ENCODE results near the gene DYNLT4.
"Not testable (repeated sequence)": the region's sequence is repeated elsewhere in the genome, so short reads cannot be mapped to it uniquely, and the experiment has no call there.

Gene DYNLT4

DNA sequence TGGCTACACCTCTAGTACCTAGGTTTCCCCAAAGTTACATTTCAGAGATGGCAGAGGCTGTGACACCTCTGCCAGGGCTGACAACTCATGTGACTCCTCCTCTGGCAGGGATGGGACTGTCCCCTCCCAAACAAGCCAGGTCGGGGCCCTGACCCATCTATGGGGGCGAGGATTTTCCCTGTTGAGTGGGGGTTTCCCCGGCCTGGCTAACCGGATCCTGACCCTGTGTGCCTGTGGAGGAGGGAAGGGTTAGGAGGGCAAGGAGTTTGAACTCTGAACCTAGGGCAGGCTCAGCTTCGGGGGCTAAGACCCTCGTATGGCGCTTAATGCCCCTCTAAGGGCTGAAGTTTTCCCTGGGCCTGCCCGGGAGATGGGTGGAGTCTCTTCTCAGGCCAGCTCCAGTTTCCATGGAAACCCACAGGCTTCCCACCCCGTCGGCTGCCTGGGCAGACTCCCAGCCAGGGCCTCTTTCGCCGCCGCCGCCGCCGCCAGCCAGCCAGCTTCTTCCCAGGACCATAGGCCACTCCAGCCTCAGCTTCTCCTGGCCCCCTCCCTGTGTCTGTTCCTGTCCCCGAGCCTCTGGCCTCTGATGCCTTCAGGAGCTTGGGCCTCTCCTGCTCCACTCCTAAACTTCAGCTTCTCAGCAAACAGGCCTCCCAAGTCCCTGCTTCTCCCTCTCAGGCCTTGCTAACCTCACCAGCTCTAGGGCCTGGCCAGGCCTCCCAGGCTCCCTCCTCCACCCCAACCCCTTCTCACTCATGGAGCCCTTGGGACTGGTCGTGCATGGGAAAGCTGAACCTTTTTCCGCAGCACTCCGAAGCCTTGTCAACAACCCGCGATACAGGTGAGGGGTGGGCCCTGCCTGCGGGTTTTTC, 1.1 kb upstream of the DYNLT4 start, which contains the start of gene BTBD19:
Gene BTBD19 (plus strand): TSS at position 461 of the 875 bp plus-strand sequence. CDS start 298 bp downstream, at position 759.
- peak; percentile 87 for DNase-seq

DNA sequence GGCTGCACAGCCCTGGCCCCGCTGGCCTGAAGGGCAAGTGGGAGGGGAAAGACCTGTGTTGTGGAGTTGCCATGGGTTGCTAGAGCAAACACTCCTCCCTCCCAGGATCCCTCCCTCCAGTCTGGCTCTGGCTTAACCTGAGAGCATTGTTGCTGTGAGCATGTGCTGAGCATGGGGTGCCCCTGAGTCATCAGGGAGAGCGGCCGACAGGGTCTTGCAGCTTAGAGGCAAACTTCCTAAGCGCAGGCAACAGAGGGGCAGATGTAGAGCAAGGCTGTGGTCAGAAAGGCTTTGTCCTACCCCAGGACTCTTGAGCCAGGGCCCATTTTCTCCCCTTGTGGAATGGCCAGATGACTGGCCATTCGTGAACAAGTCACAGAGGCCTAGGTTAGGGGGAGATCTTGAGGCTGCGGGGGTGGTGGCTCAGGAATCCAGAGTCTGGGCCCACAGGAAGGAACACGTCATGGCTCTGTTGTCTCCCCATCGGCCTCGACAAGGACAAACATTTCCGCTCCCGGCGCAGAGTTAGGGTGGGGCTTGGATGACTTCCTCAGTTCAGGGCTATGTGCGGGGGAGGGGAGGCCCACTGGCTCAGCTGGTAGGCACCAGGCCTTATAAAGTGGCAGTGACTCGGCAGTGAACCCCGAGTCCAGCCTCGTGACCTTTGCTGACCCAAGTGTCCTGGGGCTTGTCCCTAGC, 362 bp upstream of the DYNLT4 start:
- peak; percentile 95 for DNase-seq

DNA sequence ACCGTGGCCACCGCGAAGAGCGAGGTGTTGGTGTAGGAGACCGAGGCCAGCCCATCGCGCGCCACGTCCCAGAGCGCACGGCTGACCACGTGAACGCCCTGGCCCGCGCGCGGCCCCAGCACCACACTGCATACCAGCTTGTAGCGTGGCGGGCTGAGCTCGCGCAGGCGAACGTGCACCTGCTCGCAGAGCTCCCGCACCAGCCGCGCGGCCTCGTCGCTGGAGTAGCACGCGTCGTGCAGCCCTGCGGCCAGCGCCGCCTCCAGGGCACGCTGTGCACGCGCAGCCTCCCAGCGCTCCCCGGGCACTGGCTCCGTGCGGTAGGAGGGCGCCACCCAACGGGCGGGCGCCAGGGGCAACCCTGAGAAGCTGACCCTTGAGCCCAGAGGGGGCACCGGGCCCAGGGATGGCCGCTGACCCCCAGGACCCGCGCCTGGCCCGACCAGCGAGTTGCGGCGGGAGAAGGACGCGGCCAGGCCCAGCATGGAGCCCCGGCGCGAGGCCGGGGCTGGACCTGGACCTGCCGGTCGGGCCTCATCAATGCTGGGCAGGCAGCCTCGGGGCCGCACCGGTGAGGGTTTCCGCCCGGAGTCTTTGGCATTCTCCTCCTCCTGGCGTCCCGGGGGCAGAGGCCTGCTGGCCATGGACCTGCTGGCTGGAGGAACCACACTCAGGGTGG, 987 bp downstream of the DYNLT4 start:
- no peak for DNase-seq

DNA sequence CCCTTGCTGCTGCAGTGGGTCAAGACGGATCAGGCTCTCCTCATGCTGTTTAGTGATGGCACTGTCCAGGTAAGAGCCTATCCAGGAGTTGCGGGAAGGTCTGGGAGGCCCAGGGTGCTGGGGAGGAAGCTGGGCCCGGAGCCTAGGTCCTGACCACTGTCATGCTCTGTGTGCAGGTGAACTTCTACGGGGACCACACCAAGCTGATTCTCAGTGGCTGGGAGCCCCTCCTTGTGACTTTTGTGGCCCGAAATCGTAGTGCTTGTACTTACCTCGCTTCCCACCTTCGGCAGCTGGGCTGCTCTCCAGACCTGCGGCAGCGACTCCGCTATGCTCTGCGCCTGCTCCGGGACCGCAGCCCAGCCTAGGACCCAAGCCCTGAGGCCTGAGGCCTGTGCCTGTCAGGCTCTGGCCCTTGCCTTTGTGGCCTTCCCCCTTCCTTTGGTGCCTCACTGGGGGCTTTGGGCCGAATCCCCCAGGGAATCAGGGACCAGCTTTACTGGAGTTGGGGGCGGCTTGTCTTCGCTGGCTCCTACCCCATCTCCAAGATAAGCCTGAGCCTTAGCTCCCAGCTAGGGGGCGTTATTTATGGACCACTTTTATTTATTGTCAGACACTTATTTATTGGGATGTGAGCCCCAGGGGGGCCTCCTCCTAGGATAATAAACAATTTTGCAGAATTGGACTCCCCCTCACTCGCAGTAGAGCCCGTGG, 1.7 kb downstream of the DYNLT4 start:
- DNase-seq, result no peak

DNA sequence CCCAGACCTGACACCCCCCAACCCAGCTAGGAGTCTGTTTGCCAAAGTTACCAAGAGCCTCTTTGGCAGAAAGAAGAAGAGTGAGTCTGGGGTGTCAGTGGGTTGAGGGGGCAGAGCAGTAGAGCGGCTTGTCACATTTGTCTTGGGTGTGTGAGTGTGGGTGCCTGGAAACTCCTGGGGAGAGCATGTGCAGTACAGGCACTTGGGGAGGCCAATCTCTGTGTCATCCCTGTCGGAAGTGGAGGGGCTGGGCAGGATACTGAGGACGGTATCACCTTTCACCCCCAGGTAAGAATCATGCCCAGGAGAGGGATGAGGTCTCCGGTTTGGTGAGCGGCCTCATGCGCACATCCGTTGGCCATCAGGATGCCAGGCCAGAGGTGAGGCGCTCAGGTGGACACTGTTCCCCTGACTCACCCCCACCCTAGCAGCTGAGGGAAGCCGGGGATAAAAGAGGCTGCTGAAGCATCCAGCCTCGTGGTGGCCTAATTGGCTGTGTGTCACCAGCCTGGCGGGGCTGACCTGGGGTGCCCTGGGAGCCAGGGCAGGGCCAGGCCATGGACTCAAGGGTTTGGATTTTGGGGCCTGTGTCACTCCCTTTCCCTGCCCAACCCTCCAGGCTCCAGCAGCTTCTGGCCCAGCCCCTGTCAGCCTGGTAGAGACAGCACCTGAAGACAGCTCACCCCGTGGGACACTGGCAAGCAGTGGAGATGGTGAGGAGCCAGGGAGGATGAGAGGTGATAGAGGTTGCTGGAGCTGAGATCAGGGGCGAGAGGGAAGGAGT, 3.6 kb downstream of the DYNLT4 start:
- no peak for DNase-seq

DNA sequence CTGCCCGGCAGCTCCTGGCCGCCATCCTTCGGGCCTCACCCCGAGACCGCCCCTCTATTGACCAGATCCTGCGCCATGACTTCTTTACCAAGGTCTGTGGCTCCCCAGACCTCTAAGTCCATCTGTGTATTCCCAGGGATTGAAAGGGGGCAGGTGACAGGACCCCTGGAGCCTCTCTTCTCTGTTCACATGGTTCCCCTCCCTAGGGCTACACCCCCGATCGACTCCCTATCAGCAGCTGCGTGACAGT, 4.2 kb downstream of the DYNLT4 start:
- DNase-seq, result no peak

DNA sequence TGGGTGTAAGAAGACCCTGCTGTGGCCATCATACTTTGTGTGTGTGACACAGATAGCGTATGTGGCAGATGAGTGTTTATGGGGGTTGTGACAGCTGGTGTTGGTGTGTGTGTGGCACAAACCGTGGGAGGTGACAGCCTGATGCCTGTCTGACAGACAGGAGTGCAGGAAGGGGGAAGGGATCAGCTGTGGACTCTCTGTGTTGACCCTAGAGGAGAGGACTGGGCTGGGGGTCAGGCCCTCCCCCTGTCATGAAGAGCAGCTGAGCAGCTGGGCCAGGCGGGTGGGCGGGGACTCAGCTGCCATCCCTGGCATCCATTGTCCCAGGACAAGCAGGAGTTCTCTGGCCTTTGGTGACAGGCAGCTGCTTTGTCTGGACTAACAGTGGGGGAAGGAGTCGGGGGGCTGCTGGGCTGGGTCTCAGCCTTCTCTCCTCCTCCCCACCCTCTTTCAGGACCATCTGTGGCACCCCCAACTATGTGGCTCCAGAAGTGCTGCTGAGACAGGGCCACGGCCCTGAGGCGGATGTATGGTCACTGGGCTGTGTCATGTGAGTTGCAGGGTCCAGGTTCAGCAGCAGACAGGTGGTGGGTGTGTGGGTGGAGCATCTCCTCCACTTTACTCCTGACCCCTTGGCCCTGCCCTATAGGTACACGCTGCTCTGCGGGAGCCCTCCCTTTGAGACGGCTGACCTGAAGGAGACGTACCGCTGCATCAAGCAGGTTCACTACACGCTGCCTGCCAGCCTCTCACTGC, 4.7 kb downstream of the DYNLT4 start:
- no peak for DNase-seq

DNA sequence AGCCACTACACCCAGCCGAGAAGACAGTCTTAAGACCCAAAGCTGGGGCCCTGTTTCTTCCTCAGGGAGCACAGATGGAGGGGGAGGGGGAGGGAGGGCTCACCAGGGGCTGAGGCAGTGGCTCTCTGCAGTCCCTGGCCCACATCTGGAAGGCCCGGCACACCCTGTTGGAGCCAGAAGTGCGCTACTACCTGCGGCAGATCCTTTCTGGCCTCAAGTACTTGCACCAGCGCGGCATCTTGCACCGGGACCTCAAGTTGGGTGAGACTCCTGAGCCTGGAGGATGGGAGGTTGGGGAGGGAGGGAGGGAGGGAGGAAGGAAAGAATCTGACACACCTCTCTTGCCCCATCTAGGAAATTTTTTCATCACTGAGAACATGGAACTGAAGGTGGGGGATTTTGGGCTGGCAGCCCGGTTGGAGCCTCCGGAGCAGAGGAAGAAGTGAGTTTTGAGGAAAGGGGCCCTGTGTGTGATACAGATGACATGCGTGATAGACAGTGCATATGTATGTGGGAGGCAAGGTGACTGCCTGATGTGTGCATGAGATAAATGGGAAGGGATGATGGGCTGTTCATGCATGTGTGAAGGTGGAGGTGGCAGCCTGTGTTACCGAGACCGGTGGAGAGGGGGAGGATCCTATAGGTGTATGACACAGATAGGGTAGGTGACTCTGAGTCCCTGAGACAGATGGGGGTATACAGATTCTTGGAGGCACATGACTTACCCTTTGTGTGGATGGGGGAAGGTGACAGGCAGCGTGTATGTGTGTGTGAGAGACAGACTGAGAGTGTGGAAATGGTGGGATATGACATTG, 5.5 kb downstream of the DYNLT4 start:
- DNase-seq, result peak; percentile 64

DNA sequence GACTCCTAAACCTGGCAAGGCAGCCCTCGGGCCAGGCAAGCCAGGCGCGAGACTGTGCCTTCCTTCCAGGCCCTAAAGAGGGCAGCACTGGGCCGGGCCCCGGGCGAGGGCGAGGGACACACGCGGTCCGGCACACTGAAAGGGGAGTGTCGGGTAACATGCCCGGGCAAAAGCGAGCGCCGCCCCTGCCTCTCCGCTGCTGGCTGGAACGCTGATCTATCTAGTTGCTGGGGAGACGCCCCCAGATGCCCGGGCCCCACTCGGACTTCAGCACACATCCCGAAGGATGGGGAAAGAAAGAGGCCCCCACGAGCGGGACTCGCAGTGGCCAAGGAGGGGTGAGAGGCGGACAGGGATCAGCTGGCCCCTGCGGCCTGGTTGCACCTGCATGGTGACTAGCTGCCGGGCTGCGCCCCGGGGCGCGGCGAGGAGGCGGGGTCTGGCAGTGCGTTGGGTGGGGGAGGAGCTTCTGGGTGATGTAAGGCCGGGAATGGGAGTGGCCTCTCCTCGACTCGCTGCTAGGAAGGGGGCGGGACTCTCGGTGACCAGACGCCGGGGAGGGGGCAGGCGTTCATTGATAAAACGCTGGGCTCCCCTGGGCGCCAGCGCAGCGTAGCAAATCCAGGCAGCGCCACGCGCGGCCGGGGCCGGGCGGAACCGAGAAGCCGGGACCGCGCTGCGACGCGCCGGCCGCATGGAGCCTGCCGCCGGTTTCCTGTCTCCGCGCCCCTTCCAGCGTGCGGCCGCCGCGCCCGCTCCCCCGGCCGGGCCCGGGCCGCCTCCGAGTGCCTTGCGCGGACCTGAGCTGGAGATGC, 7.2 kb downstream of the DYNLT4 start, which contains the start of gene PLK3:
Gene PLK3 (plus strand): TSS at position 608 of the 815 bp plus-strand sequence. CDS start 87 bp downstream, at position 695.
- DNase-seq, result peak; percentile 99

DNA sequence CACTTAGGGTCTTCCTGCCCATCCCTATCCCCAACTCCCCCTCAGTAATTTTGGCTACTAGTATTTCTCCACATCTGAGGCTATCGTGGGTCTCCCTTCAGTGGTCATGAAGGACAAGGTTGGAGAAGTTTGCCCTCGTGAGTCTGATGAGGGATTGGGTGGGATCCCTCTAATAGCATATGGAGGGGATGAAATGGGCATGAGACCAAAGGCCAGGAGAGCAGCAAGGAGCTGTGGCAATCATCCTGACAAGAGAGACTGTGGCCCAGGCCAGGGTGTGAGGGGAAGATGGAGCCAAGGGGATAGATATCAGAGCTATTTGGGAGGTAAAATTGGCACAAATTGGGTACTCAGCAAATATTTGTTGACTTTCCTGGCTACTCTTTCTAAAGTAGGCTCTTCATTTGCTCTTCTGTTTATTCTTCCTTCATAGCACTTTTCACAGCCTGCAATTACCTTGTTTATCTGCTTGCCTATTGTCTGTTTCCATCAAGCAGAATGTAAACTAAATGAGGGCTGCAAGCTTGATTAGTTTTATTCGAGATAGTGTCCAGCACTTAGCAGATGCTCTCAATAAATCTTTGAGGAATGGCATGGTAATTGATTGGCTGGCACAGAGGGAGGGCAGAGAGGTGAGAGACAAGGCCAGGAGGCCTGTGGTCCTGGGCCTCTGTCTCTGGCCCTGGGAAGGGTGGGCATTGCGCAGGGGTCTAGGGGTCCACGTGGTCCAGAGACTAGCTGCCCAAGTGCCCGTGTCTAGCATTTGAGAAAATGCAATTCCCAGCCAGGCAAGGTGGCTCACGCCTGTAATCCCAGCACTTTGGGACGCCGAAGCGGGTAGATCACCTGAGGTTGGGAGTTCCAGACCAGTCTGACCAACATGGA, 8.4 kb downstream of the DYNLT4 start:
- no peak for DNase-seq

DNA sequence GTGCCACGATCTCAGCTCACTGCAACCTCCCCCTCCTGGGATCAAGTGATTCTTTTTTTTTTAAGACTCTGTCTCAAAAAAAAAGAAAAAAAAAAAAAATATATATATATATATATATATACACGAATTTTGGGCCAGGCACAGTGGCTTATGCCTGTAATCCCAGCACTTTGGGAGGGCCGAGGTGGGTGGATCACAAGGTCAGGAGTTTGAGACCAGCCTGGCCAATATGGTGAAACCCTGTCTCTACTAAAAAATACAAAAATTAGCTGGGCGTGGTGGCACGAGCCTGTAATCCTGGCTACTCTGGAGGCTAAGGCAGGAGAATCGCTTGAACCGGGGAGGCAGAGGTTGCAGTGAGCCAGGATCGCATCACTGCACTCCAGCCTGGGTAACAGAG, 9.3 kb downstream of the DYNLT4 start:
- DNase-seq, result not testable (repeated sequence)

DNA sequence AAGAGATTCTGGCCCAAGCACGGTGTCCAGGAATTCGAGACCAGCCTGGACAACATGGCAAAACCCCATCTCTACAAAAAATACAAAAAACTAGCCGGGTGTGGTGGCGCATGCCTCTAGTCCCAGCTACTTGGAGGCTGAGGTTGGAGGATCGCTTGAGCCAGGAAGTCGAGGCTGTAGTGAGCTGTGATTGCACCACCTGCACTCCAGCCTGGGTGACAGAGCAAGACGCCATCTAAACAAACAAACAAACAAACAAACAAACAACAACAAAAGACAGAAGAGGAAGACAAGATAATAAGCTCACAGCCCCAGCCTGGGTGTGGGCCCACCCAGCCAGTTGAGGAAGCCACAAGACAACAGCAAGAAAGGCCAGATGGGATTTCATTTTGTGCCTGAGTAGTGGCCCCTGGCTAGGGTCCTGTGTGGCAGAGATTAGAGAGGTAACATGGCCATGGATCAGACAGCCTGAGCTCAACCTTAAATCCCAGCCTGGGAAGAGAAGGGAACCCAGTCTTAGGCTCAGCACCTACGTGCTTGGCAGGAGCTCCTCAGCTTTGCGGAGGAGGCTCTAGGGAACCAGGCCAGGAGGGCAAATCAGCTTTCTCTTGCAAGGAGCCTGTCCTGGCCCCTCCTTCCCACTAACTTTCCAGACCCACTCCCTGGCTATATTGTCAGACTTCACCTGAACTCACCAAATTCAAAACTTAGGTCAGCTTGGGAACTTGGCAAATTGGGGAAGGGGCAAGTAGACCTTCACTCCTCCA, 14.2 kb downstream of the DYNLT4 start:
- DNase-seq, result no peak

DNA sequence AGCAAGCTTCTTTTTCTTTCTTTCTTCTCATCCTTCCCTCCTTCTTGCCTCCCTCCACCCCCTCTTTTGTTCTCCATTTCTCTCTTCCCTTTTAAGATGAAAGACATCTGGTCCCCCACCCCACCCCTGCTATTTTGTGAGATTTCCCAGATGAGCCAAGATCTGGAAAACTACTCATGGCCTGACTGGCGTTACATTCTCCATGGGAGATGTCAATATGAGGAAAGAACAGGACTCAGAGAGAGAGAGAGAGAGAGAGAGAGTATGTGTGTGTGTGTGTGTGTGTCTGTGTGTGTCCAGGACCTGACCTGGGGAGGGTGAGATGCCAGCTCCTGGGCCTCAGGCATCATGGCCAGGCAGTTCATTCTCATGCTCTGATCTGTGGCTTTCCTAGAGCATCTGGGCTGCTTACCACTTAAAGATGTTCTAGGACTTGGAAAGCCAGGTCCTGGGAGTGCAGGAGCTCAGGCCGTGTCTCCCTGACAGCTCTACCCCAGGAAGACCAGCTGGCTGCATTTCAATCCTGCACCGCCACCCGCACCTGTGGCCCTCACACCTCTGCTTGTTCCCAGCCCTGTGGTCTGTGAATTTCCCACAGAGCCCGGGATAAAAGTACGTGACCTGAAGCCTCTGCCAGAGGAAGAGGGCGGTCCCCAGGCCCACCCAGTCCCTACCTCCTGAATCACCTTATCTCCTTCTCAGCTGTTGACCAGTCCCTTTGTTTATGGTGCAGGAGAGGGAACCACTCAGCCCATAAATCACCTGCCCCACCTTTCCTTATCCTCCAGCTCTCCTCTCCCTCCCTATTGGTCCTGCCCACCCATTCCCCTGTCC, 16.0 kb downstream of the DYNLT4 start:
- DNase-seq, result no peak

DNA sequence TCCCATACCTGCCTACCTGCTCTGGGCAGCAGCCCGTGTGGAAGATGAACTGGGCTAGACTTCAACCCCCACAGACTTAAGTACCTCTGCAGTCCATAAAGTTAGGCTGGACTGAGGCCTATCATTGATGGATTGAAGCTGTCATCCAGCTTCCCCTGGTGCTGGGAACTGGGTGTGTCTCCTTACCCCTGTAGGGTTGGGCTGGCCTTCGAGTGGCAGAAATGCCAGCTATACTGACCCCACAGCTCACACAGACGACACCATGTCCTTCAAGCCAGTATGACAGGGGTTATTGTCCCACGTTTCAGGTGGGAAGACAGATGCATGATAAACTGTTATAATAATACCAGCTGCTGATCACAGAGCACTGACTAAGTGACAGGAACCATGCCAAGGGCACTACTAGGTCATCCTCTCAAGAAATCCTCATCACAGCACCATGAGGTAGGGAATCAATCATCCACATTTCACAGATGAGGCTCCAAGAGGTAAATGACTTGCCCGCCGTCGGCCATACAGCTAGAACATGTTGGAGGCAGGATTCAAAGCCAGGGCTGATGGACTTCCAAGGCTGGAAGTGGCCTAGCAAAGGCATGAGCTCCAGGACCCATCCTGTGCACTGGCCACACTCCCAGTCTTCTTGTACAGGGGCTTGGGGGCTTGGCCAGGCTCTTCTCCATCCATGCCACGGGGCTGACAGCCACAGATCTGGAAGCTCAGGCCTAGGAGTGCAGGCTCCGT, 18.9 kb downstream of the DYNLT4 start, which contains the start of gene BEST4:
Gene BEST4 (minus strand): TSS at position 51 of the 741 bp plus-strand sequence. CDS start 465 bp downstream, outside the sequence.
- no peak for DNase-seq

DNA sequence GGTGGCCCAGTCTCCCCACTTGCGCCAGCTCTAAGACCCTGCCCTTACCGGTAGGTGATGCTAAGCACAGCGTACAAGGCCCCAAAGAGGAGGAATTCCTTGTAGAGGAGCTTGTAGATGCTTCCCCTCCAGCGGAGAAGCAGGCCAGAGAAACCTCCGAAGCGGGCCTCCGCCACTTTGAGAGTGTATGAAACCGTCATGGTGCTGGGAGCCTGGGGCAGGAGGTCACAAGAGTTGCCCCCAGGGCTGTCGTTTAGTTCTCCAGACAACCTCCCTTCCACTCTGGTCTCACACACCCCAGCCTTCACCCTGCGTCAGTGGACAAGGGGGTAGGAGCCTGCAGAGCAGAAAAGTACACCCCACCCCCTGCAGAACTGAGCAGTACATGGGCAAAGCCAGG, 19.6 kb downstream of the DYNLT4 start:
- no peak for DNase-seq
